ENCODE results near the gene CHRDL2. TPM values are rescaled to one million over a fixed set of nuclear protein-coding genes. Genes with fewer than 3 reads are reported as not detected.

CHRDL2 gene
- total RNA-seq, 1 experiment from 2014 or later: not detected

- DNase-seq: peak; percentile 64
- intact Hi-C loops (cut with micrococcal nuclease; ENCODE audit: unreplicated experiment): no loop called here
- H3K27me3 Mint-ChIP-seq (ENCODE audit: unreplicated experiment): peaks cover 47% of the 10 kb centered on the region
- H3K4me1 Mint-ChIP-seq (ENCODE audit: low read depth, unreplicated experiment): no peaks in the 10 kb centered on the region
- H3K9me3 Mint-ChIP-seq (ENCODE audit: low read depth, unreplicated experiment): no peaks in the 10 kb centered on the region
- BruUV-seq (replicated peaks): no TSS peak
- no peak overlapping the region for H3K4me3 Mint-ChIP-seq (ENCODE audit: low read depth, unreplicated experiment)
- no peaks in the 10 kb centered on the region for H3K36me3 Mint-ChIP-seq (ENCODE audit: insufficient read depth, unreplicated experiment)
- CTCF ChIA-PET: interaction anchor here (0.7 to 1.9 kb wide), 5 partner anchors 9 to 67 kb away, joined by 3 to 27 read pairs (median 6); partner anchors contain the start of gene RNF169
- TF ChIP-seq, protein P1, sequence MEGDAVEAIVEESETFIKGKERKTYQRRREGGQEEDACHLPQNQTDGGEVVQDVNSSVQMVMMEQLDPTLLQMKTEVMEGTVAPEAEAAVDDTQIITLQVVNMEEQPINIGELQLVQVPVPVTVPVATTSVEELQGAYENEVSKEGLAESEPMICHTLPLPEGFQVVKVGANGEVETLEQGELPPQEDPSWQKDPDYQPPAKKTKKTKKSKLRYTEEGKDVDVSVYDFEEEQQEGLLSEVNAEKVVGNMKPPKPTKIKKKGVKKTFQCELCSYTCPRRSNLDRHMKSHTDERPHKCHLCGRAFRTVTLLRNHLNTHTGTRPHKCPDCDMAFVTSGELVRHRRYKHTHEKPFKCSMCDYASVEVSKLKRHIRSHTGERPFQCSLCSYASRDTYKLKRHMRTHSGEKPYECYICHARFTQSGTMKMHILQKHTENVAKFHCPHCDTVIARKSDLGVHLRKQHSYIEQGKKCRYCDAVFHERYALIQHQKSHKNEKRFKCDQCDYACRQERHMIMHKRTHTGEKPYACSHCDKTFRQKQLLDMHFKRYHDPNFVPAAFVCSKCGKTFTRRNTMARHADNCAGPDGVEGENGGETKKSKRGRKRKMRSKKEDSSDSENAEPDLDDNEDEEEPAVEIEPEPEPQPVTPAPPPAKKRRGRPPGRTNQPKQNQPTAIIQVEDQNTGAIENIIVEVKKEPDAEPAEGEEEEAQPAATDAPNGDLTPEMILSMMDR (IDR thresholded peaks at IDR 0.05; ENCODE audit: unreplicated experiment): peak; percentile 83
- H3K27ac Mint-ChIP-seq (ENCODE audit: unreplicated experiment): no peak overlapping the region
Observed at GRCh38 chr11:74739546-74740270, 8.5 kb upstream of the CHRDL2 start.

DNA sequence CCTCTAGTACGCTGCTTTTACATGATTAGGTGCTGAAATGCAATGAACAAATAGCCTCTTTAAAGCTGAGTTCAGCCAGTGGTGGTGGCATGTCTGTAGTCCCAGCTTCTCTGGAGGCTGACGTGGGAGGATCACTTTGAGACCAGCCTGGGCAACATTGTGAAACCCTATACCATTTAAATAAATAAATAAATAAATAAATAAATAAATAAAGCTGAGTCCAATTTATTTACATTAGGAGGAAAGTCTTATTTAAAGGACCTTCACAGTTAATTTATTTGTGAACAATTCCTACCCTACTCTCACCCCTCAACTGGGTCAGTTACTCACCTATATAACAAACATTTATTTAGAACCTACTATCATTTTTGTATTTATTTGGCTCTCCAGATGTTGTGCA is 4.8 kb upstream of the CHRDL2 start:
- TF ChIP-seq, protein P1 (IDR thresholded peaks at IDR 0.05; ENCODE audit: unreplicated experiment): no peak
- intact Hi-C loops (cut with micrococcal nuclease; ENCODE audit: unreplicated experiment): no loop called here
- no peak overlapping the region for H3K4me3 Mint-ChIP-seq (ENCODE audit: low read depth, unreplicated experiment)
- no peaks in the 10 kb centered on the region for H3K4me1 Mint-ChIP-seq (ENCODE audit: low read depth, unreplicated experiment)
- H3K27me3 Mint-ChIP-seq (ENCODE audit: unreplicated experiment): peaks cover 69% of the 10 kb centered on the region
- DNase-seq: no peak
- H3K9me3 Mint-ChIP-seq (ENCODE audit: low read depth, unreplicated experiment): no peaks in the 10 kb centered on the region
- no TSS peak for BruUV-seq (replicated peaks)
- CTCF ChIA-PET: no interaction called here
- H3K27ac Mint-ChIP-seq (ENCODE audit: unreplicated experiment): no peak overlapping the region
- H3K36me3 Mint-ChIP-seq (ENCODE audit: insufficient read depth, unreplicated experiment): no peaks in the 10 kb centered on the region

DNA sequence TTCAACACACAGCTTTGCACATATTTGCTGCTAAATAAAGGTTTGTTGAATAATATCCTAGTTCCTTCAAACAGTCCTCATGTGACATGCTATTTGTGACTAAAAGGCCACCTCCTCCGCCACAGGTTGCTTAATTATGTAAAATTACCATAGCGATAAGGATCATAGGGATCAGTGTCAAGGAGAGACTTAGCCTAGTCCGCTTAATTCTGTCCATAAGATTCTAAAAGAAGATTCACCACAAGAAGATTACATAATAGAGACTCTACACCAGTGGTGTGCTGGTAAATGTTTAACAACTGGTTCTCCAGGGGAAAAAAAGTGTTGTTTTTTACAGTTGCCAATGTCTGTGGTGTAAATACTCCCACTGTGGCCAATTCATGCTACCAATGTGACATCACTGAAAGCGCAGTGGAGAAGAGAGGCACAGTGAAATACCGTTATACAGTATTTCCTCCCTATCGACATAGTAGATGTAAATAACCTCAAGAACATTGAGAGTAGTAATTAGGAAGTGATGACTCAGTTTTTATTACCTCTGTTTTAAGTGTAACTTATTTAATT is 4.2 kb upstream of the CHRDL2 start:
- H3K9me3 Mint-ChIP-seq (ENCODE audit: low read depth, unreplicated experiment): no peaks in the 10 kb centered on the region
- DNase-seq: no peak
- H3K36me3 Mint-ChIP-seq (ENCODE audit: insufficient read depth, unreplicated experiment): no peaks in the 10 kb centered on the region
- TF ChIP-seq, protein P1 (IDR thresholded peaks at IDR 0.05; ENCODE audit: unreplicated experiment): no peak
- intact Hi-C loops (cut with micrococcal nuclease; ENCODE audit: unreplicated experiment): no loop called here
- H3K27ac Mint-ChIP-seq (ENCODE audit: unreplicated experiment): no peak overlapping the region
- H3K4me3 Mint-ChIP-seq (ENCODE audit: low read depth, unreplicated experiment): no peak overlapping the region
- H3K4me1 Mint-ChIP-seq (ENCODE audit: low read depth, unreplicated experiment): no peaks in the 10 kb centered on the region
- peaks cover 75% of the 10 kb centered on the region for H3K27me3 Mint-ChIP-seq (ENCODE audit: unreplicated experiment)
- no TSS peak for BruUV-seq (replicated peaks)
- CTCF ChIA-PET: interaction anchor here (1.2 kb wide), 1 partner anchor 9 kb away, joined by 4 read pairs; no protein-coding TSS in a partner anchor

DNA sequence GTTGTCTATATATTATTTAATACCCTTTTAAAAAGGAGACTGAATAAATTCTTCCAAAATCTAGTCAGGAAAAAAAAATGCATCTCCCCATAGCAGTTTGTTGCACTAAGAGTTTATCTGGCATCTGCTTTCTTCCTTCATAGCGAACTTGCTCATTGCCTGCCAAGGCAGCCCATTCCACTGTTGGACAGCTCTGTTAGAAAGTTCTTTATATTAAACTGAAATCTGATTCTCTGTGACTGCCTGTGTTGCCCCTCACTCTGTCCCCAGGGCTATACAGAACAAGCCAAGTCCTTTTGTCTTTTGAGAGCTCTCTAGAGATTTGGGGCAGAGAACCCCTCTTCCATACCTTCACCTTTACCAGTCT is 3.3 kb upstream of the CHRDL2 start:
- no TSS peak for BruUV-seq (replicated peaks)
- DNase-seq: no peak
- CTCF ChIA-PET: interaction anchor here (1.2 kb wide), 1 partner anchor 8 kb away, joined by 4 read pairs; no protein-coding TSS in a partner anchor
- TF ChIP-seq, protein P1 (IDR thresholded peaks at IDR 0.05; ENCODE audit: unreplicated experiment): no peak
- Mint-ChIP-seq H3K27ac (ENCODE audit: unreplicated experiment) (no peak overlapping the region), H3K4me3 (ENCODE audit: low read depth, unreplicated experiment) (no peak overlapping the region), H3K27me3 (ENCODE audit: unreplicated experiment) (peaks cover 82% of the 10 kb centered on the region), H3K9me3 (ENCODE audit: low read depth, unreplicated experiment) (no peaks in the 10 kb centered on the region), H3K36me3 (ENCODE audit: insufficient read depth, unreplicated experiment) (no peaks in the 10 kb centered on the region), H3K4me1 (ENCODE audit: low read depth, unreplicated experiment) (no peaks in the 10 kb centered on the region)
- intact Hi-C loops (cut with micrococcal nuclease; ENCODE audit: unreplicated experiment): no loop called here
